ENCODE measurements around the gene MYO15A.

GRCh38 chr17:18059283-18059682 lies 49.3 kb upstream of the MYO15A start:
- TF ChIP-seq, protein P1, sequence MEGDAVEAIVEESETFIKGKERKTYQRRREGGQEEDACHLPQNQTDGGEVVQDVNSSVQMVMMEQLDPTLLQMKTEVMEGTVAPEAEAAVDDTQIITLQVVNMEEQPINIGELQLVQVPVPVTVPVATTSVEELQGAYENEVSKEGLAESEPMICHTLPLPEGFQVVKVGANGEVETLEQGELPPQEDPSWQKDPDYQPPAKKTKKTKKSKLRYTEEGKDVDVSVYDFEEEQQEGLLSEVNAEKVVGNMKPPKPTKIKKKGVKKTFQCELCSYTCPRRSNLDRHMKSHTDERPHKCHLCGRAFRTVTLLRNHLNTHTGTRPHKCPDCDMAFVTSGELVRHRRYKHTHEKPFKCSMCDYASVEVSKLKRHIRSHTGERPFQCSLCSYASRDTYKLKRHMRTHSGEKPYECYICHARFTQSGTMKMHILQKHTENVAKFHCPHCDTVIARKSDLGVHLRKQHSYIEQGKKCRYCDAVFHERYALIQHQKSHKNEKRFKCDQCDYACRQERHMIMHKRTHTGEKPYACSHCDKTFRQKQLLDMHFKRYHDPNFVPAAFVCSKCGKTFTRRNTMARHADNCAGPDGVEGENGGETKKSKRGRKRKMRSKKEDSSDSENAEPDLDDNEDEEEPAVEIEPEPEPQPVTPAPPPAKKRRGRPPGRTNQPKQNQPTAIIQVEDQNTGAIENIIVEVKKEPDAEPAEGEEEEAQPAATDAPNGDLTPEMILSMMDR (IDR thresholded peaks at IDR 0.05), result no peak
- TF ChIP-seq EZH2 (IDR thresholded peaks at IDR 0.05; ENCODE audit: borderline replicate concordance, insufficient read depth, low read depth, low read length, poor library complexity, severe bottlenecking), result no peak

All from B cell (primary cell).